ENCODE data around the gene MRGPRD.

- no peak for TF ChIP-seq CTCF (conservative IDR thresholded peaks at IDR 0.05 in 1 of 2, IDR thresholded peaks at IDR 0.05 in 1 of 2; ENCODE audit: extremely low read depth in 1 of 2, insufficient read depth in 1 of 2, low read depth in 1 of 2, low read length in 2 of 2)
- TF ChIP-seq EZH2 (IDR thresholded peaks at IDR 0.05; ENCODE audit: borderline replicate concordance, low read length) = no peak
Observed at GRCh38 chr11:68992743-68993255, 12.0 kb upstream of the MRGPRD start.

Data from mammary epithelial cell (primary cell).